Mucosa of descending colon (tissue), 3 donors: ENCODE results near the gene TOLLIP. TPM values are rescaled to one million over a fixed set of nuclear protein-coding genes. Genes with fewer than 3 reads are reported as not detected.

Experiments used
- ATAC-seq: fragments of 200-7000 bp; cut with Tn5 transposase; one replicate; pipeline ENCODE4 v1.9.1; 2020; ENCODE audit warnings: mild to moderate bottlenecking, moderate library complexity
- DNase-seq, 3 donors: peaks; one replicate each; pipeline ENCODE4 v3.0.0-alpha.2; 2020
- H3K36me3 ChIP-seq: fragments of 200-600 bp; one replicate; pipeline ENCODE4 v1.8.0; 2021; ENCODE audit warnings: low read depth, mild to moderate bottlenecking
- H3K4me1 ChIP-seq: fragments of 200-600 bp; one replicate; pipeline ENCODE4 v1.8.0; 2021; ENCODE audit warnings: low read depth, mild to moderate bottlenecking
- H3K4me3 ChIP-seq: fragments of 200-600 bp; one replicate; pipeline ENCODE4 v1.8.0; 2021; ENCODE audit warnings: mild to moderate bottlenecking
- H3K9me3 ChIP-seq: fragments of 200-600 bp; one replicate; pipeline ENCODE4 v1.8.0; 2021; ENCODE audit warnings: mild to moderate bottlenecking
- CTCF ChIP-seq: fragments of 200-600 bp; IDR thresholded peaks from one replicate; pipeline ENCODE4 v1.8.0; 2022; ENCODE audit warnings: antibody characterized with exemption, mild to moderate bottlenecking
- intact Hi-C, 2 donors: fragments of 100-400 bp; cut with DNase I in 1 of 2; cut with micrococcal nuclease in 1 of 2; formaldehyde crosslinking; loops; one replicate each; pipeline versions ENCODE4 v1.11.0 to v1.11.1; 2022; cut with DNase I, micrococcal nuclease
- total RNA-seq, 3 donors: library from RNA; stranded (reverse); fragmentation: NEBNext Ultra II Directional in 2 of 3; extraction: Animal tissue kit (Norgen Biotek cat#: 25700) in 2 of 3; gene quantifications; one replicate each; pipeline versions ENCODE4 v1.2.1 to v1.2.4, GENCODE V29; 2021 to 2023
- donor health status: DM: no; HTN: no; CAD: no; lungs with moderate emphysema.
- donor health status: DM: no; HTN: no; CAD: no.
- donor health status: DM: no; HTN: yes; CAD: no.

TOLLIP gene
- total RNA-seq, 3 donors from 2014 or later, result 62.4 to 65.4 (median 62.5) TPM

GRCh38 chr11:1330473-1330872 lies 21.0 kb upstream of the TOLLIP start:
- intact Hi-C loops, result no loop called here
- Histone ChIP-seq H3K36me3 (no peaks in the 10 kb centered on the region), H3K4me3 (no peak overlapping the region), H3K9me3 (no peaks in the 10 kb centered on the region), H3K4me1 (peaks cover 5% of the 10 kb centered on the region)
- TF ChIP-seq CTCF, result no peak
- ATAC-seq (no peak), DNase-seq (no peak)

GRCh38 chr11:1327064-1327460 lies 17.6 kb upstream of the TOLLIP start:
- peak; percentile 32 for ATAC-seq
- no peak for TF ChIP-seq CTCF
- DNase-seq, result no peak
- intact Hi-C loops, result no loop called here
- Histone ChIP-seq H3K9me3 (no peaks in the 10 kb centered on the region), H3K4me3 (no peak overlapping the region), H3K36me3 (no peaks in the 10 kb centered on the region), H3K4me1 (no peaks in the 10 kb centered on the region)

- Histone ChIP-seq H3K9me3 (no peaks in the 10 kb centered on the region), H3K4me3 (no peak overlapping the region), H3K4me1 (no peaks in the 10 kb centered on the region), H3K36me3 (no peaks in the 10 kb centered on the region)
- ATAC-seq (peak; percentile 50), DNase-seq (no peak)
- no peak for TF ChIP-seq CTCF
- intact Hi-C loops, result no loop called here
Observed at GRCh38 chr11:1326435-1327063, 17.1 kb upstream of the TOLLIP start.

GRCh38 chr11:1323774-1324173 lies 14.3 kb upstream of the TOLLIP start:
- TF ChIP-seq CTCF, result no peak
- DNase-seq, result no peak
- Histone ChIP-seq H3K4me3 (no peak overlapping the region), H3K36me3 (no peaks in the 10 kb centered on the region), H3K4me1 (no peaks in the 10 kb centered on the region), H3K9me3 (no peaks in the 10 kb centered on the region)
- ATAC-seq, result no peak
- intact Hi-C loops, result no loop called here

GRCh38 chr11:1317993-1318392 lies 8.6 kb upstream of the TOLLIP start:
- H3K4me3 ChIP-seq, result no peak overlapping the region
- no peaks in the 10 kb centered on the region for H3K36me3 ChIP-seq
- ATAC-seq, result no peak
- no peaks in the 10 kb centered on the region for H3K9me3 ChIP-seq
- H3K4me1 ChIP-seq, result no peaks in the 10 kb centered on the region
- TF ChIP-seq CTCF, result no peak
- intact Hi-C loops, result no loop called here
- DNase-seq, result no peak

GRCh38 chr11:1317432-1317831 lies 8.0 kb upstream of the TOLLIP start:
- intact Hi-C loops, result no loop called here
- H3K4me1 ChIP-seq, result no peaks in the 10 kb centered on the region
- no peak overlapping the region for H3K4me3 ChIP-seq
- no peaks in the 10 kb centered on the region for H3K36me3 ChIP-seq
- TF ChIP-seq CTCF, result no peak
- ATAC-seq (no peak), DNase-seq (no peak)
- no peaks in the 10 kb centered on the region for H3K9me3 ChIP-seq
